BJ (cell line): ENCODE results near the gene APEX2. TPM values are rescaled to one million over a fixed set of nuclear protein-coding genes. Genes with fewer than 3 reads are reported as not detected.
A peak's percentile ranks its signal among the peaks of the same experiment; 100 is the strongest.

Experiments used
- CTCF ChIA-PET: fragments of 350-600 bp; formaldehyde crosslinking; extraction: SDS; loops from one replicate; lab custom pipeline; 2021; ENCODE audit warnings: antibody characterized with exemption, inconsistent platforms; lab: Yijun Ruan, JAX
- POLR2A ChIA-PET: fragments of 300-600 bp; sonication (Branson Sonifier 250); formaldehyde crosslinking; extraction: SDS; loops from one replicate; lab custom pipeline; 2021; ENCODE audit warnings: antibody characterized with exemption; lab: Charles Lee
- DNase-seq: peaks from one replicate; pipeline ENCODE4 v3.0.0-alpha.2; 2011; ENCODE audit warnings: low read depth
- H3K27me3 ChIP-seq: 2 replicates; pipeline ENCODE4 v1.6.0; 2011; ENCODE audit warnings: low read length; ENCODE audit not compliant: control insufficient read depth, insufficient read depth
- H3K36me3 ChIP-seq: 2 replicates; pipeline ENCODE4 v1.5.1; 2011; ENCODE audit warnings: low read length; ENCODE audit not compliant: control insufficient read depth, insufficient read depth
- H3K4me3 ChIP-seq: 2 replicates; pipeline ENCODE4 v1.5.1; 2011; ENCODE audit warnings: low read depth, mild to moderate bottlenecking, control low read depth, low read length
- CTCF ChIP-seq: IDR thresholded peaks from 2 replicates; pipeline ENCODE4 v1.5.1; 2011; ENCODE audit warnings: low read depth, mild to moderate bottlenecking, control low read depth, inconsistent platforms, low read length, moderate library complexity; ENCODE audit not compliant: insufficient read depth
- polyA minus RNA-seq: library from RNA; depleted of rRNA, polyadenylated mRNA; stranded (reverse); fragments of >200 nt; gene quantifications from 2 replicates; pipeline ENCODE4 v1.2.3, GENCODE V29; 2011; rRNA and poly(A)+ RNA removed
- polyA plus RNA-seq: library from polyadenylated mRNA; depleted of rRNA; stranded (reverse); fragments of >200 nt; gene quantifications from 2 replicates; pipeline ENCODE4 v1.2.3, GENCODE V29; 2011; rRNA removed

APEX2 gene
- polyA plus RNA-seq = 16.0 and 23.0 TPM in 2 replicates
- polyA minus RNA-seq = 11.0 and 17.6 TPM in 2 replicates

- Histone ChIP-seq H3K27me3 (no peaks in the 10 kb centered on the region), H3K36me3 (no peaks in the 10 kb centered on the region), H3K4me3 (peak within 1 kb of the TSS; percentile 56)
- ChIA-PET POLR2A (interaction anchor here (0.6 to 2.1 kb wide), 2 partner anchors 9 to 716 kb away, joined by 3 to 10 read pairs; no protein-coding TSS in a partner anchor), CTCF (no interaction called here)
- no peak for TF ChIP-seq CTCF
- DNase-seq = peak; percentile 65
Measured at GRCh38 chrX:54999717-55000598, at the start of gene APEX2. Gene APEX2 (plus strand): TSS chrX:55000363. CDS start chrX:55000423, 60 bp downstream.

DNA sequence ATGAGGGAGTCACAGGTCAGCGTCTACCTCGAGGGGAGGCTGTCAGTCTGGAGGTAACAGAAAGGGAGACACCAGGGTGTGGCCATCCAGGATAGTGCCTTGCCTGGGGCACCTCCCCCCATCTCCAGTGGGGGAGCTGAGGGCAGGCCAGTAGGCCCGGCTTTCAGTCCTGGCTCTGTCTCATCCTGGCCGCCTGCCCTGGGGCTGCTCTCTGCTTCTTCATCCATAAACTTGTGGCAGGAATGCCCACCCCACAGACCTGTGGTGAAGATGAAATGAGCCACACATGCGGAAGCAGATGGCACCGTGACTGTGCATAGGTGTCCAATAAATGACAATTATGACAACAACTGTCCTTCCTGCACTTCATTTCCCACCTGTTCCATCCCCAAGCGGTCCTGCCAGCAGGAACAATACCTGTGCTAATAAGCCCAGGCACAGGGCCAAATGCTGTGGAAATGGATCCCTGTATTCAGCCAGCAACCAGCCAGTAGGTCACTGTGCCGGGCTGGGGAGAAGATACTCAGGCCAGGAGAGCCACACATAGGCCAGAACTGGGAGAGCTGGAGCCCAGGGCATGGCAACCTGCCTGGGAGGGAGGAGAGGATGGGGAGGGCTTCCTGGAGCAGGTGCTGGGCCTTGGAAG is 49.3 kb upstream of the APEX2 start:
- H3K36me3 ChIP-seq = no peaks in the 10 kb centered on the region
- H3K4me3 ChIP-seq = no peak overlapping the region
- DNase-seq = no peak
- no peak for TF ChIP-seq CTCF
- ChIA-PET CTCF (no interaction called here), POLR2A (no interaction called here)
- H3K27me3 ChIP-seq = no peaks in the 10 kb centered on the region; the same call in 1 of the 2 replicates

- H3K27me3 ChIP-seq = no peaks in the 10 kb centered on the region
- no peak for DNase-seq
- ChIA-PET POLR2A (no interaction called here), CTCF (no interaction called here)
- H3K36me3 ChIP-seq = no peaks in the 10 kb centered on the region
- H3K4me3 ChIP-seq = no peak overlapping the region
- TF ChIP-seq CTCF = no peak
Measured at GRCh38 chrX:54961750-54962149, 38.4 kb upstream of the APEX2 start.

GRCh38 chrX:54964766-54965497 is 35.2 kb upstream of the APEX2 start:
- no peak overlapping the region for H3K4me3 ChIP-seq
- POLR2A ChIA-PET = no interaction called here
- TF ChIP-seq CTCF = no peak
- CTCF ChIA-PET = no interaction called here
- no peak for DNase-seq
- no peaks in the 10 kb centered on the region for H3K27me3 ChIP-seq
- H3K36me3 ChIP-seq = no peaks in the 10 kb centered on the region

DNA sequence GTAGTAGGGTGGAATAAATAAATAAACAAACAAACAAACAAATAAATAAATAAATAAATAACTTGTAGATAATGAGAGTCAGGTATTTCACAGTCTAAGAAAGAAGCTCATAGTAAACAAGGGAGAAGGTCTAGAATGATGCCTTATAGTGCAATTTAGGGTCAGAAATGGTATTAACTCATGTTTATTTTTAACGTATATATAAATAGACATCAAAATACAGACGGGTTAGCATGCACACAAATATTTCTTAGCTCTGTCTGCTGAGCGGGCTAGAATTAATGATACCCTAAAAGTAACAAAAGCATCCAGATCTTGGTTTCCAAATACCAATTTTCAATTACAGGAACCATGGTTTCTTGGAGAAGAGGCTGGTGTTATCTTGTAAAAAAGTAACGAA is 22.8 kb upstream of the APEX2 start:
- Histone ChIP-seq H3K4me3 (no peak overlapping the region), H3K36me3 (no peaks in the 10 kb centered on the region), H3K27me3 (no peaks in the 10 kb centered on the region)
- DNase-seq = no peak
- ChIA-PET CTCF (no interaction called here), POLR2A (no interaction called here)
- no peak for TF ChIP-seq CTCF
